Kasumi-1 (cell line): Measurements from ENCODE around the gene SPINDOC.
"Not testable (repeated sequence)": the region's sequence is repeated elsewhere in the genome, so short reads cannot be mapped to it uniquely, and the experiment has no call there.

Experiments
- DNase-seq, 2 experiments: peaks; one replicate each; lab custom pipeline; 2025; lab: John Stamatoyannopoulos, UW

The SPINDOC gene

GRCh38 chr11:63785823-63786222 is 27.4 kb upstream of the SPINDOC start:
- DNase-seq, result no peak

- DNase-seq, result no peak
Observed at GRCh38 chr11:63791495-63792167, 21.6 kb upstream of the SPINDOC start.

- DNase-seq, result no peak
Observed at GRCh38 chr11:63793161-63793560, 20.1 kb upstream of the SPINDOC start.

GRCh38 chr11:63795066-63795465 is 18.2 kb upstream of the SPINDOC start:
- no peak for DNase-seq

GRCh38 chr11:63800921-63801320 is 12.3 kb upstream of the SPINDOC start:
- DNase-seq, result no peak

DNA sequence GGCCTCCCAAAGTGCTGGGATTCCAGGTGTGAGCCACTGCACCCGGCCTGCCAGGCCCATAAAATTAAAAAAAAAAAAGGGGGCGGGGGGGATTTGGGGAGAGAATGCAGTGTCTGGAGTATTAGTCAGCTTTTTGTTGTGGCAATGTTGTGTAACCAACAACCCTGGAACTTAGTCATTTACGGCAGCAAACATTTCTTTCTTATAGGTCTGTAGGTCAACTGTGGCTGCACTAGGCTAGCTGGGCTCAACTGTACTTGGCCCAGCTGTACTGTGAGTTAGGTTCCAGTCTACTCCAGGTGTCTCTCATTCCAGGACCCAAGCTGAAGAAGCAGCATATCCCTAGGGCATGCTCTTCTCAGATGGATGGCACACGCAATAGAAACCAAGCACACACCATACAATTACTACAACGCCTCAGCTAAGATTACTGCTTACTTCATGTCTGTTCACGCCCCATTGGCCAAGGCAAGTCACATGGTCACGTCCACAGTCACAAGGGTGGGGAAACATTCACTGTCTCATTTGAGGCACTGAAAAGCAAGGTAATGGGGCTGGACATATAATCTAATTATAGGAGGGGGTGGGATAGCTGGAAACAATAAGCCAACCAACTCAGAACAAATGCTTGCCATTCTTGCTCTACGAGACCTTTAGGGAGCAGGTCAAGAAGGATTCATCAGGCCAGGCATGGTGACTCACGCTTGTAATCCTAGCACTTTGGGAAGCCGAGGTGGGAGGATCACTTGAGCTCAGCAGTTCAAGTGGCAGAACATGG is 10.4 kb upstream of the SPINDOC start:
- no peak for DNase-seq

GRCh38 chr11:63804259-63804658 is 9.0 kb upstream of the SPINDOC start:
- DNase-seq, result no peak

GRCh38 chr11:63805844-63806415 is 7.3 kb upstream of the SPINDOC start:
- DNase-seq, result no peak

- not testable (repeated sequence) for DNase-seq
Observed at GRCh38 chr11:63810383-63810782, 2.9 kb upstream of the SPINDOC start.

DNA sequence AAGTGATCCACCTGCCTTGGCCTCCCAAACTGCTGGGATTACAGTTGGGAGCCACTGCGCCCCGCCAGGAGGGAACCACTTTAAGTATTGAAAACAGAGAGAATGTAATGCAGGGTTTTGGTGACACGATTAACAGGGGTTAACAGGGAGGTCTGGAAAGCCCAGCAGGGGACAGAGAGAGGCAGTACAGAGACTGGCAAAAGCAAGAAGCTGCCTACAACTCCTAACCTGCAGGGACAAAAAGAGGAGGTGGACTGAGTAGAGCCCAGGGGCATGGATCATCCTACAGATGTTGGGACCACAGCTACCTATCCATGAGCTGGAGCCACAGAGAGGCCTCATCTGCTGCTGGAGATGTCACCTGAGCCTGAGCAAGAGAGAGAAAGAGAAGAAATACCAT is 1.7 kb upstream of the SPINDOC start:
- no peak for DNase-seq

DNA sequence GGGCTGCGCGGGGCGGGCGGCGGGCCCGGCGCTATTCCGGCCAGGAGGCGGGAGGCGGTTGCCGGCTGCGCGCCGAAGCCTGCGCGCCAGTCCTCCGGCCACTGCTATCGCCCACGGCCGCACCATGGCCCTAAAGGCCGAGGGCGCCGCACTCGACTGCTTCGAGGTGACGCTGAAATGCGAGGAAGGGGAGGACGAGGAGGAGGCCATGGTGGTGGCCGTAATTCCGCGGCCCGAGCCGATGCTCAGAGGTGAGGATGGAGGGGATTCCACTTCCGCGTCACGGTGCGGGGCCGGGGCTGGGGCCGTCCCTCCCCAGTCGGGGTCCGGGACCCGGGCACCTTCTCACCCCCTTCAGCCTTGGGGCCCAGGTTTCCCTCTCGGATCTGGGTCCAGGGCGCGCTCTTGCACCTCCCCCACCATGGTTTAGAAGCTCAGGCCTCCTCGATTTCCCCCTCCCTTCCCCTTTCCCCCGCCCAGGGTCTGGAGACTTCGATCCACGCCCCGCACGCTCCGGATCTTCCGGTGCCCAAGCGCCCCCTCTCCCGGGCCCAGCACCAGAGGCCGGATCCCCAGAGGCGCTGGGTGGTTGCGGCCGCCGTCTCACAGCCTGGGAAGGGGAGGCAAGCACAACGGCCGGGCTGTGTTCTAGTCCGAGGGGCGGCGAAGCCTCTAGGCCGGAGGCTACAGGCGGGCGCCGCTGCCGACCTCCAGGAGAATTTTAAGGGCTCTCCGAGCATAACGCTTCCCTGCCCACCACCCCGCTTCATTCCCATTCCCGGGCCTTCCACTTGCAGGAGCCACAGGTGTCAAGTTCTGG is 517 bp downstream of the SPINDOC start:
- DNase-seq, result peak; percentile 22 to 23

GRCh38 chr11:63814383-63814736 is 1.1 kb downstream of the SPINDOC start:
- no peak for DNase-seq

DNA sequence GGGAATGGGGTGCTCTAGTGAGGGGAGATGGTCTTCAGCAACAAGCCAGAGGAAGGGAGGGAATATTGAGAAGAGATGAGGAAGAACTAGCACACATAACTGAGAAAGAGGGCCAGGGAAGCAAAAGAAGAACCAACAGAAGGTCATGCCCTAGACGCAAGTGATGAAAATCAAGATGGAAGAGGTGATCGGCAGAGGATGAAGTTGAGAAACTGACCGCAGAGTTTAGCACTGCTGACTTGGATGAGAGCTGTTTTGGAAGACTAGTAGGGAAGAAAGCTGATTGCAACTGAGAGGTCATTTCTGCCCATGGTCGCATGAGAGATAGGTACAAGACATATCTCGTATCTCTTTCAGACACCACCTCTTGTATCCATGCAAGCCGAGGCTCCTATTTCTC is 2.9 kb downstream of the SPINDOC start:
- DNase-seq, result no peak

- no peak for DNase-seq
Observed at GRCh38 chr11:63816732-63817131, 3.5 kb downstream of the SPINDOC start.

DNA sequence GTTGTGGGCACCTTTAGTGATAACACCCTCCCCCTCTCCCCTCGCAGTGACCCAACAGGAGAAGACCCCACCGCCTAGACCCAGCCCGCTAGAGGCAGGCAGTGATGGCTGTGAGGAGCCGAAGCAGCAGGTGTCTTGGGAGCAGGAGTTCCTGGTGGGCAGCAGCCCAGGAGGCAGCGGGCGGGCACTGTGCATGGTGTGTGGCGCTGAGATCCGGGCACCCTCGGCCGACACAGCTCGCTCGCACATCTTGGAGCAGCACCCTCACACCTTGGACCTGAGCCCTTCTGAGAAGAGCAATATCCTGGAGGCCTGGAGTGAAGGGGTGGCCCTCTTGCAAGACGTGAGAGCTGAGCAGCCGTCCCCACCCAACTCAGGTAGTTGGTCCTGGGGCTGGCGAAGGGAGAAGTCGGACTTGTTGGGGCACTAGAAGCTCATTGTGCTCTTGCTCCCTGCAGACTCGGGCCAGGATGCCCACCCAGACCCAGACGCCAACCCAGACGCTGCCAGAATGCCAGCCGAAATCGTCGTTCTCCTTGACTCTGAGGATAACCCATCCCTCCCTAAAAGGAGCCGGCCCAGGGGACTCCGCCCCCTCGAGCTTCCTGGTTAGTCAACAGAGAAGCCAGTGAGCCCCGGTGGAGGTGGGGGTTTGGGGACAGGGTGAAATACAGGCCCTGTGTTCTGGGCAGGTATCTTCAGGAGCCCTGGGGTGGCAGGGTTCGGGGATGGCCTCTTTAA is 4.7 kb downstream of the SPINDOC start:
- DNase-seq, result no peak

DNA sequence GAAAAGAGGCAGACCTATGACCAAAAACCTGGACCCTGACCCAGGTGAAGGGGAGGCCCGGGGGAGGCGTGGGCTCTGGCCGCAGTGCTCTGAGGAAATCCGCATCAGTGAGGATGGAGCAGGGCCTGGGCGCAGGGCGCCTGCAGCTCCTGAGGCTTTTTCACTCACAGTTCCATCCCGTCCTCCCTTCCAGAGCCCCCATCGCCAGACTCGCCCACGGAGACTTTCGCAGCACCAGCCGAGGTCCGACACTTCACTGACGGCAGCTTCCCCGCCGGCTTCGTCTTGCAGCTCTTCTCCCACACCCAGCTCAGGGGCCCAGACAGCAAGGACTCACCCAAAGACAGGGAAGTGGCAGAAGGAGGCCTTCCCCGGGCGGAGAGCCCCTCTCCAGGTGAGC is 5.4 kb downstream of the SPINDOC start:
- DNase-seq, result no peak

GRCh38 chr11:63821411-63821810 is 8.2 kb downstream of the SPINDOC start:
- no peak for DNase-seq

GRCh38 chr11:63826471-63827190 is 13.4 kb downstream of the SPINDOC start:
- no peak for DNase-seq

DNA sequence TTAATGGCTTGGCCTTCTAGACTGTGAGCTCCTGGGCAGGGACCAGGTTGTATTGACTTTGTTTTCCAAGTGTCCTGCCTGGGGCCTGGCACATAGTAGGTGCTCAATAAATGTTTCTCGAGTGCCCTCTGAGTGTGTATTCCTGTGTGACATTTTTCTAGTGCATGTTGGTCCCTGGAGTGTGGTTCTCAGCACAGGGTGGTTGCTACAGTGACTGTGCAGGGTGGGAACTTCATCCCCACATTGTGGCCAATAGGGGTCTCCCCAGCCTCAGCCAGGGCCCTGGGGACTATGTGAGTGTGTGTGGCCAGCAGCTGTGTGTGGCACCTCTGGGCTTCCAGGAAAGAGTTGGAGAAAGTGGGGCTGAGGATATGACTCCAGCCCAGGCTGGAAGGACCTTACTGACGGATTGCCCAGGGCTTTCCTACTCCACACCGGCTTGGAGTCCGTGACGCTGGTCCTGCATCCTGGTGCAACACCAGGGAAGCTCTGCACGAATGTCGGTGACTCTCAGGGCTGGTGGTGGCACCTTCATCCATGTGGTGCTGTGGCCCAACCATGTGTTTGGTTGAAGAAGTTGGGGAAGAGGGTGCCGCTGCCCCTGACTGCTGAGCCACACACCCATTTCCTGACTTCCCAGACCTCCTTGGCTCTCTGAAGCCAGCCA is 16.7 kb downstream of the SPINDOC start:
- peak; percentile 18 to 62 for DNase-seq

GRCh38 chr11:63831326-63831725 is 18.1 kb downstream of the SPINDOC start:
- DNase-seq, result no peak

GRCh38 chr11:63832336-63832735 is 19.1 kb downstream of the SPINDOC start:
- peak in 1 of 2 experiments; percentile 17 for DNase-seq
